ENCODE results near the gene MYRFL.
"Not testable (repeated sequence)": the region's sequence is repeated elsewhere in the genome, so short reads cannot be mapped to it uniquely, and the experiment has no call there.

The MYRFL gene

DNA sequence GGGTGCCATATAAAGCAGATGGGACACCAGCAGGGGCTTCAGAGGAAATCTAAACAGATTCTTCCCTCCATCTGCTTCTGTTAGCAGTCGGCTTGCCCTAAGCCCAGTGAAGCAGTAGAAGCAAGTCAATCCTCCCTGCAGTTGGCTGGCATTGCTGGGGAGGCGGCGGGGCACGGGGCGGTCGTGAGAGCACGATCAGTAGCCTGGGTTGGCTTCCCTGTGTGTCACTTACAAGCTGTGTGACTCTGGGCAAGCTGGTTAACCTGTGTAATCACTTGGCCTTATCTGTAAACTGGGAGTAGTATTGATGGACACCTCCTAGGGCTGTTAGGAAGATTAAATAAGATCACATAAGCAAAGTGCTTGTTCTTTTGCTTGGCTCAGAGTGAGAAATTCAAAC lies 19.4 kb downstream of the MYRFL start:
- DNase-seq, result no peak

DNA sequence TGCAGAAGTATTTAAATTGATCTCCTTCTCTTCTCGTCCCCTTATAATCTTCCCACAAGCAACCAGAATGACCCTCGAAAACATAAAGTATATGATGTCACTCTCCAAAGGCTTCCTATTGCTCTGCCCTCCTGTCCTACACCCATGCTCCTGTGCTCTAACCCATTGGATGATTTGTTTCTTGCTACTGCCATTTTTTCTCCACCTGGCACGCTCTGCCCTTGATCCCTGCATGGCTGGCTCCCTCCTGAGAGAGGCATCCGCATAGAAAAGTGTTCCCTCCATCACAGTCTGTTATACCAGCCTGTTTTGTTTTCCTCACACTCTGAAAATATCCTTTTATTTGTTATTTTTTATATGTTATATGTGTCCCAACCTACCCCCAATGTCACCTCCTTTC lies 19.8 kb downstream of the MYRFL start:
- no peak for DNase-seq

DNA sequence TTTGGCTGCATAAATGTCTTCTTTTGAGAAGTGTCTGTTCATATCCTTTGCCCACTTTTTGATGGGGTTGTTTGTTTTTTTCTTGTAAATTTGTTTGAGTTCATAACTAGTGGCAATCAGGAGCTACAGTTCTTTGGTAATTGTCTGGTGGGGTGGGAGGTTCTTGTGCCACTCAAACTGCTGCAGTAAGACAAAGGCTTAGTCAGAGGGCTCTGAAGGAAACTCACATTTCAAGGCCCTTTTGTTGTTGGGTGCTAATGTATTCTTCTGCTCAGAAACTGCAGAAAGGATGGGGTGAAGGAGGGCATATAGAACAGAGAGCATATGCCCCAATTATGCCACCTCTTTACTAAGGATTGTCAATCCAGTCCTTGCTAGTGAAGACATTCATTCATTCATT lies 21.9 kb downstream of the MYRFL start:
- DNase-seq, result no peak

DNA sequence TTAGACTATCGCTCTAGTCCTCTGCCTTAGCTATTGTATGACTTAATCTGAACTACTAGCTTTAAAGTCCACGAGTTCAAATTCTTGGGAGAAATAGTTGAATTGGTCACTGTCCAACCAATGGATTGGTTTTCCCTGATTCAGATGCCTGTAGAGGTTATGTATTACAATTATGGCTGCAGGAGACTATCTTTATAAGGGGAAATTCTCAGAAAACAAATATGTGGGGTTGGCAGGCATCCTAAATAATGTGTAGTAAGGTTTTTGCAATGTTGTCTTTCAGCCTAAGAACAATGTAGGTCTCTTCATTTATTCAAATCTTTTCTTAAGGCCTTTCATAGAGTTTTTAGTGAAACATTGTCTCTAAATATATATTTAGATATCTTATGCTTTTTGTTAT lies 26.9 kb downstream of the MYRFL start:
- no peak for DNase-seq

DNA sequence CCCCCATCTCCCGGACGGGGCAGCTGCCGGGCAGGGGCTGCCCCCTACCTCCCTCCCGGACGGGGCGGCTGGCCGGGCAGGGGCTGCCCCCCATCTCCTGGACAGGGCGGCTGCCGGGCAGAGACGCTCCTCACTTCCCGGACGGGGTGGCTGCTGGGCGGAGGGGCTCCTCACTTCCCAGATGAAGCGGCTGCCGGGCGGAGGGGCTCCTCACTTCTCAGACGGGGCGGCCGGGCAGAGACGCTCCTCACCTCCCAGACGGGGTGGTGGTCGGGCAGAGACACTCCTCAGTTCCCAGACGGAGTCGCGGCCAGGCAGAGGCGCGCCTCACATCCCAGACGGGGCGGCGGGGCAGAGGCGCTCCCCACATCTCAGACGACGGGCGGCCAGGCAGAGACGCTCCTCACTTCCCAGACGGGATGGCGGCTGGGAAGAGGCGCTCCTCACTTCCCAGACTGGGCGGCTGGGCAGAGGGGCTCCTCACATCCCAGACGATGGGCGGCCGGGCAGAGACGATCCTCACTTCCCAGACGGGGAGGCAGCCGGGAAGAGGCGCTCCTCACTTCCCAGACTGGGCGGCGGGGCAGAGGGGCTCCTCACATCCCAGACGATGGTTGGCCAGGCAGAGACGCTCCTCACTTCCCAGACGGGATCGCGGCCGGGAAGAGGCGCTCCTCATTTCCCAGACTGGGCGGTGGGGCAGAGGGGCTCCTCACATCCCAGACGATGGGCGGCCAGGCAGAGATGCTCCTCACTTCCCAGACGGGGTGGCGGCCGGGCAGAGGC lies 28.3 kb downstream of the MYRFL start:
- DNase-seq, result not testable (repeated sequence)

DNA sequence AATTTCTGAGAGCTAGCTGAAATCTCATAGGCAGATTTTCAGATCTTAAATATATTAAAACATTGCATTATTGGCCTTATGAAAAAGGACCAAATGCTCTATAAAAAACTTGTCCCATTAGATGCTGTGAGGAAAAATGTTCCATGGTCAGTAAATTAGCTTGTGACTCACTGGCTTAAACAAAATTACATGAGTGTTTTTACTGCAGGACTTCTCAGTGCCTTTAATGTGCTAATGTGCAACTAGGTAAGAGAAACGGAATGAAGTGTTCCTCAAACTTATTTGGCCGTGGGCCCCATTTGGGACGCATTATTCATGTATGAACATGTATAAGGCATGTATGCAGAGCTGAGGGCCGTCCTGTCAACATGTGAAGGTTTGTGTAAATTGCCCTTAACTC lies 41.7 kb downstream of the MYRFL start:
- no peak for DNase-seq

DNA sequence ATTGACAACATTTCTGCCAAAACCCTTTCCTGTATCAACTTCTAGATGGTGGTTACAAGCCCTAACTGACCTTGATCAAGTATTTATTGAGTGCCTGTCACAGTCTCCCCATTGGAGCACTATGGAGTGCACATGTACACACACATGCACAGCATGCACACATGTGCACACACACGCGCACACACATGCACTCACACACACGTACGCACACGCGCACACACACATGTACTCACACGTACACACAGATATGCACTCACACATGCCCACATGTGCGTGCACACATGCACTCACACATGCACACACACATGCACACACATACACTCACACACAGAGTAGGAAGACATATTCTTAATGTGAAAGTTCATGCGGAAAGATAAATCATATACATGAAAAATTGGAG lies 43.7 kb downstream of the MYRFL start:
- no peak for DNase-seq

DNA sequence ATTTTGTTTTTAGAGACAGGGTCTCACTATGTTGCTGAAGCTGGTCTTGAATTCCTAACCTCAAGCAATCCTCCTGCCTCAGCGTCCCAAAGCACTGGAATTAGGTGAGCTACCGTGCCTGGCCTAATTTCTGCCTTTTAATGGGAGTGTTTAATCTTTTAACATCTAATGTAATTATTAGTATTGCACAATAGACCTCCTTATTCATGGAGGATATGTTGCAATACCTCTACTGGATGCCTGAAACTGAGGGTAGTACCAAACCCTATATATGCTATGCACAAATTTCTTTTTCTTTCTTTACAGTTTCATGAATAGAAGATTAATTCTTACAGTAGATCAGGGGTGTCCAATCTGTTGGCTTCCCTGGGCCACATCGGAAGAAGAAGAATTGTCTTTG lies 47.8 kb downstream of the MYRFL start:
- no peak for DNase-seq

DNA sequence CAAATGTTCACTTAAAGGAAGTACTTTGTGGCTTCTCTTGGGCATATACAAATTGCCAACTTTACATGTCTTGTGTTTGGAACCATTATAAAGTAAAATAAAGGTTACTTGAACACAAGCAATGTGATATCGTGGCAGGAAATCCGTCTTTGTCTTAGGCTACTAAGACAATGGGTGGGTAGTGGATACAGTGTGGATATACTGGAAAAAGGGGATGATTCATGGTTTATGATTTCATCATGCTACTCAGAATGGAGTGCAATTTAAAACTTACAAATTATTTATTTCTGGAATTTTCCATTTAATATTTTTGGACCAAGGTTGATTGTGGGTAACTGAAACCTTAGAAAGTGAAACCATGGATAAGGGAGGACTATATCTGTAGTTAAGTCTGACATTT lies 48.4 kb downstream of the MYRFL start:
- no peak for DNase-seq

DNA sequence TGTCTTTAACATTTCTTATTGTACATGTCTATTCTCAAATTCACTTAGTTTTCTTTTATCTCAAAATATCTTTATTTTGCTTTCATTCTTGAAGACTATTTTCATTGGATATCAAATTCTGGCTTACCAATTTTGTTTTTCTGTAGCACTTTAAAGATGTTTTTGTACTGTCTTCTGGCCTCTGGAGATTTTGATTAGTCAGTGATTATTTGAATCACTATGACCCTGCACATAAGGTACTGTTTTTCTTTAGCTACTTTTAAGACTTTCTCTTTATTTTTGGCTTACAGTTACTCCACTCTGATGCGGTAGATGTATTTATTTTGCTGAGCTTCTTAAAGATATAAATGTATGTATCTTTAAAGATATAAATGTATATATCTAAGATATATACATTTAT lies 49.6 kb downstream of the MYRFL start:
- no peak for DNase-seq

DNA sequence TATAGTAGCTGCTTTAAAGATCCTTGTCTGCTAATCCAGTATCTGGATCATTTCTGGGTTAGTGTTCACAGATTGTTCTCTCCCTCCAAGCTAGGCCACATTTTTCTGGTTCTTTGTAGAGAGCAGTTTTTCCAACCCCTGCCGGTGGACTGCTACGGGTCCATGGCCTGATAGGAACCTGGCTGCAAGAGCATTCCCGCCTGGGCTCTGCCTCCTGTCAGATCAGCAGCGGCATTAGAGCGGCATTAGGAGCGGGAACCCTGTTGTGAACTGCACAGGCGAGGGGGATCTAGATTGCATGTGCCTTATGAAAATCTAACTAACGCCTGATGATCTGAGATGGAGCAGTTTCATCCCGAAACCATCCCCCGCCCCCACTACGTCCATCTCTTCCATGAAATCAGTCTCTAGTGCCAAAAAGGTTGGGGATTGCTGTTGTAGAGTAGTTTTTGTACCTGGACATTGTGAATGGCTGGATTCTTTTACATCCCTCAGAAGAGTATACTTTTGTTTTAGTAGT lies 50.4 kb downstream of the MYRFL start:
- DNase-seq, result no peak

DNA sequence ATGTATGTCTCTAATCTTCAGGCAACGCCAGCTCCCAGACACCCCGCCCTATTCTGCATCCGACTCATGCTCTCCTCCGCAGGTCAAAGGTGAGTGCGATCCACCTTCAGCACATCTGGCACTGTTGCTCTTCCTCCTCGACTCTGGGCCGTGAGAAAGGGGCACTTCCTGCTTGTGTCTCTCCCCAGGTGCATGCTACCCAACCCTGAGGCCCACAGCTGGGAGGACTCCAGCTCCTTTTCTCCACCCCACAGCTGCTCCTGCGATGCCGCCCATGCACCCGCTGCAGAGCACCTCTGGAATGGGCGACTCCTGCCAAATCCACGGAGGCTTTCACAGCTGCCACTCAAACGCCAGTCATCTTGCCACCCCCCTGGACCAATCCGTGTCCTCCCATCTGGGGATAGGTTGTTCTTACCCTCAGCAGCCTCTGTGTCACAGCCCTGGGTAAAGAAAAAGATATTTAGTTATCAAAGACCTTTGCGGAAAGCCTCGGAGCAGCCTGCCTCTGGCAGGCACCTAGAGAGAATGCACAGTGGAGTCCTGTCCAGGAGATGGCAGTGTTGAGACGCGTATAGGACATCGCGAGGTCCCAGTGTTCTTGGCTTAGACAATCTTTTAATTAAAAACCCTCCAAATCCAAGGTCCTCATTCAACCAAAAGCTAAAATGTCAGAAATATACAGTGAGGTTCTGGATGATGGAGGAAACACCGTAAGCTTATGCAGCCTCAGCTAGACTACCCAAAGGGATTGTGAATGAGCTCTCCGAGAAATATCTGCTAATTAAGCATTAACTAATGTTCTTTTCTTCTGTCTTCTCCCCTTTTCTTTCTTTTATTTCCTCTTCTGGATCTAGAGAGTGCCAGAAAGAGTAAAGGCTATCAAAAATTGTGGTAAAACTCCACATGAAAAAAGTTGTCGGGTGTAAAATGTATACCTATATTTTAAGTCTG lies 54.3 kb downstream of the MYRFL start:
- peak; percentile 62 for DNase-seq

DNA sequence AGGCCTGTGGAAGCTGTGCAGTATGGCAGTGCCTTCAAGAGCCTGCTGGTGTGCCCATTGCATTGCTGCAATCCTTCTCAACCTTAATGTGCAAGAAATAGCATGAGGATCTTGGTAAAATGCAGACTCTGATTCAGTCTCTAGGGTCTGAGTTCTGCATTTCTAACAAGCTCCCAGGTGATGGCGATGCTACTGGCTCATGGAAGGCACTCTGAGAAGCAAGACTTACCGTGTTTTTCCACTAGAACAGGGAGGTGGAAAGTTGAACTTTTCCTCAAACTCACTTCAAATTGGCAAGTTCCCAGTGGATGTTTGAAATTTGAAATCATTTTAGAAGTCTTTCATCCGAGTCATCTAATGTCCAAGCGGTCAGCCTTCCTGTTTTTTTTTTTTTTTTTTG lies 55.5 kb downstream of the MYRFL start:
- DNase-seq, result no peak

DNA sequence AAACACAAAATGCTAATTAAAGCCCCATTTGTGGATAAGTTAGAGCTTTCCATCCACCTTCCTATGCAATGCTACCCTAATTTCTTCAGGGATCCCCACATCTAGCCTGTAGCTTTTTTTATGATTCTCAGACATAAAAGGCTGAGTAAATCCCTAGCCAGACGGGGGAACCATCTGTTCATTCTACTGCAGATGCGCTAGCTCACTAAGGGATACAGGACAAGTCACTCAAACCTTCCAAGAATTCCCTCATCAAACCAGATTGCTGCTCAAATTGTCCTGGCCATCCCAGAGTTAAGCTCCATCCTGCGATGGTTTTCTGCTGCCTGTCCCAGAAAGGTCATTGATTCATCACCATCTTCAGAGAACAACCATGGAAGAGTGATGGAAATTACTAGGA lies 56.7 kb downstream of the MYRFL start:
- no peak for DNase-seq

DNA sequence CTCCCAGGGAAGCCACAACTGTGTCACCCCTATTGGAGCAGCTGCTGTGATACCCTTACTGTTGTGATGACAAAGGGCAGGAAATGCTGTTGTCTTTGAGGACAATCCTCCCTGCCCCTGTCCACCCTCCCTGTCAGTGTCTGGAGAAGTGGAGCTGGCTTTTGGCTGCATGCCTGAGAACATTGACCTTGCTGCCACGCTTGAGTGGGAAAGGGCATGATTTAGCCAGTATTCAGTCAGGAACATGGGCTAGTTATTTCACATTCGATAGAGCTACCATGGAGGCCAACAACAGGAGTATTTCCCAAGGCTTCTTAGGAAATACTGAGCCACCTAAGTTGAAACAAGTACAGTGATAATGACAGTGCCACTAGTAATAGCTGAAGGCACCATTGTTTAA lies 59.4 kb downstream of the MYRFL start:
- DNase-seq, result no peak

DNA sequence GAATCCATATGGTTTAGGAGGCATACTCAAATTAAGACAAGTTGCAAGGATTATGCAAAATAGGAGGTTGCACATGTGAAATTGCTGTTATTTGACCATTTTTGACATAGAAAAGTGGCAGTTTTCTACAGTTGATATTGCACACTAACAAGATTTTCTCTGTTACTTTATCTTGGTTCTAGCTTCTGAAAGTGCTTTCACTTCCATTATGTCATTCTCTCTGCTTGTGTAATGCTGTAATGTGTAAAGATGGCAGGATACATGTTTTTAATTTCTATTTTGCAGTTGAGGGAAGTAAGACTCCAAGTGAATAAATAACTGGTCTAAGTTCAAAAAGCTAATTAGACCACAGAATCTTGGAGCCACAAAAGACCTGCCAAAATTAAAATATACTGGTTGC lies 60.6 kb downstream of the MYRFL start:
- no peak for DNase-seq

DNA sequence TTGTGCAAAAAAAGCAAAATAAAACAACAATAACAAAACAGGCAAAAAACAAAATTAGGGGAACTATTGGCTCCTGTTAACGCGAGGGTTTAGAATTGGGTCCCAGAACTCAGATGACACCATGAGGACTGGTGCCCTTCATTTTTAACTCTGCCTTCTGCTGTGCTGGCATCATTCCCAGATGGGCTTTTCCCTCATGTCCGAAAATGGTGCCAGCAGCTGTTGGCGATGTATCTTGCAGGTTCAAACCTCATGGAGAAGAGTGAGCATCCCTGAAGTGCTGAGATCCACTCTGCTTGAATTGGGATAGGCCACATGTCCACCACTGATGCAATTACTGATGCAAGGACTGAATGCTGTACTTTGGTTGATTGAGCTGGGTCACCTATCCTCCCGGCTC lies 61.1 kb downstream of the MYRFL start:
- no peak for DNase-seq

DNA sequence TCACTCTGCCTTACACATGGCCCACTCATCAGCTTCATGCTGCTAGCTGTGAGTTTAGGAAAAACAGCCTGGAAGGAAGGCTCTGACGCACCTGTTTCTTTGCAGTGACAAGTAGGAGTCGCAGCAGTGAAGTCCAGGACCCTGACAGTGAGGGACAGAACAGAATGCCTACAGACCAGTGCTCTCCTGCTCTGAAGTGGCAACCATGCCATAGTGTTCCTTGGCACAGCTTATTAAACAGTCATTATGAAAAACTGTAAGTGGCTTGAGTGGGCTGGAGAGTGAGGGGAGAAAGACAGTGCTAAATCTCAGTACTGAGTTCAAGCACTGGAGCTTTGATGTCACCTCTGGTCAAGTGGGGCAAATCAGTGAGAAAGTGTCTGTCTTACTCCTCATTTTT lies 61.7 kb downstream of the MYRFL start:
- DNase-seq, result no peak

DNA sequence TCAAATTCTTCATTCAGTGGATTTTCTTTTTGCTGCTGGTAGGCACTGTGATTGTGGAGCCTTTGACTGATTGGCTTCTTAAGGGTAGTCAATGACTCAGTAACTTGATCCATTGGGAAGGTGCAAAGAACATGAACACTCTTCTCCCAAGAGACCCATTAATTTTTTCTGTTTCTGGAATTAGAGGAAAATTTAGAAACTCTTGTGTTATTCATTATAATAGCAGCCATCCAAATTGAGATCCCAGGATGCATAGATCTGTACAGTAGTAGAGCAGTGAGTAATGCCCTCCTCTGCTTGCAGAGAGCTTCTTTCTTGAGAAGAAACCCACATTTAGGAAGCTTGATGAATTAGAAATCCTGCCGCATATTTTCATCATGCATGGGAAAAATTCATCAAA lies 63.9 kb downstream of the MYRFL start:
- DNase-seq, result no peak

DNA sequence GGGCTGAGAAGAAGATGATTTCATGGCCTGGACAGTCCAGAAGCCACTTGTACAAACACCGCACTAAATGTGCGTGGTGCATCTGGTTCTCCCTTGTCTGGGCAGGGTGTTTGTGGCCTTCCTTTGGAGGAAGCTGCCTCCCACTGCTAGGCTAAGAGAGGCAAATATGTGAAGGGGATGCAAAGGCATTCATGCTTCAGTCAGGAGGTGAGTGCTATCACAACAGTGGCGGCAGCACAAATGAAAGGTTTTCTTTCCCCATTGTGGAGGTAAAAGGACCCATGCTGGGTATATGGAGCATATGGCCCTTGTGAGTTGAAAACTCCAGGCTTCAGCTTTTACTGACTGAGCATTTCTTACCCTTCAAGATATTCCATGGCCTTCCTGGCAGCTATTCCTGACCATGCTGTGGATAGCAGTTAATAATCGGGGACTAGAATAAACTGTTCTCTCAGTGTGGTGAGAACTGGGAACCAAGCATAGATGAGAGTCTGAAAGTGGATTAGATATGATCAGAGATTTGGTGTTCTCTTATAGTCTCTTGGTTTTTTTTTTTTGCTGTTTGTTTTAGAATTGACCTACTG lies 69.9 kb downstream of the MYRFL start:
- DNase-seq, result no peak

DNA sequence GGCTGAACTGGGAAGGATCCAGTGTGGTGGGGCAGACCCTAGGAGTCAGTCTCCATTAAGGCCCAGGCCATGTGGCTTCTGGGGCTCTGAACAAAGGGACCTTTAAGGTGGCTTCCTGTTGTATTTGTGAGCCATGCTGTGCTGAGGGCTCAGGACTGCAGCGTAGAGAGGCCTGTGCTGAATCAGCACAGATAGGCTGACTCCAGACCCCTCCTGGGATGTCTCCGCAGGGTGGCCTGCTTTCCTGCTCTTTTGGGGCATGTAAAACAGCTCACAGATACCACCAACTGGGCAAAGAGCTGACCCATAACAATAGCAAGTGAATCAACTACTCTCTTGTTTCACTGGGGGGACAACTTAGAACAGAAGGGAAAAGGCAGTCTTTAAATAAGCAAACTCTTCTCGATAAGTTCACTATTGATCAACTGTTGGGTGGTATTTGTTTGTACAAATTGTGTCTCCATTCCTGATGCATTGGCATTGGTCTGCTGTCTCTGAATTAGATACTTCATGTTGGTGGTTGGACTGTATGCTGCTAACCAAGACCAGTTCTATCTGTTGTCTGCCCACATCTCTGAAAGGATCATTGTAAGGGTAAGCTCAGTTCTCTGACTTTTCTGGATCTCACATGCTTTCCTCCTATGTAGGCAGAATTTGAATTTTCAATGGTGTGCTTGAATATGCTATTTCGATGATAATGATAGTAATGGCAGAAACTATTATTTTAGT lies 71.8 kb downstream of the MYRFL start:
- DNase-seq, result no peak

DNA sequence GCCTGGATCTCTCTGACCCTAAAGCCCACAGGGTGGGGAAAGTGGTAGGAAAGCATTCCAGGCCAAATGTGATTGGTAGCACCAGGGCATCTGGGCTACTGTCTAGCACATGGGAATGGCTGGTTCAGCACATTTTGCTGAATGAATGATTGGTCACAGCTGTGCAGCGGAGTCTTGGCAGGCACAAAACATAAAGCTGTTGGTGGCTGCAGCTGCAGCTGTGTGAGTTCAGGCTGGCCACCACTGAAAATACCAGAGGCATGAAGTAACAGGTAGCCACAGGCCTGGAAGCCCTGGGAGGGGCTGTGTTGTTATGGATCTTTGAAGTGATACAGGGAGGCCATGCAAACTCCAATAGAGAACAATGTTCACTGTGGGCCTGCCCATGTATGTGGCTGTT lies 72.7 kb downstream of the MYRFL start:
- no peak for DNase-seq

DNA sequence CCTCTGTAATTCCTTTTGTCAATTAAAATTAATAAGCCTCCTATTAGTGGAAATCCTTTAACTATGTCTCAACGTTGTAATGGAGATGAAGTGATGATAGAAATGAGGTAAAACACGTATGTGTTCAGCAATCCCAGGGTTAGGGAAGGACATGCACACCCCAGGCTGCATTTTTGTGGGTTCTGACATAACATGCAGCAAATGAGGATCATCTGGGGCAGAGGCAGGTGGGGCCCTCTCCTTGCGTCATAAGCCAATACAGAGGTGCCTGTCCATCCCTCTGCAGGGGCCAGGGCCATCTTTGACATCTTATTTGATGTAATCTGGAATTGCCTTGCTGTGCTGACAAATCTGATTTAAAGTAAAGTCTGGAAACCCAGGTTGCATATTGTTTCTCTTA lies 73.2 kb downstream of the MYRFL start:
- no peak for DNase-seq
